NOMO-1 treated with dmso at 0.1 percent for 144 hours (cell line): ENCODE measurements around the gene OR6N2.

ENCODE experiments used
- DNase-seq: peaks from one replicate; lab custom pipeline; 2025; ENCODE audit not compliant: unreplicated experiment; lab: John Stamatoyannopoulos, UW

Gene OR6N2

GRCh38 chr1:158771950-158772866 is 8.8 kb downstream of the OR6N2 start, which contains the start of gene OR6N1:
OR6N1 (minus strand) TSS chr1:158772195; CDS start chr1:158766682, 5,513 bp downstream.
- DNase-seq, result no peak

GRCh38 chr1:158754420-158754819 is 26.6 kb downstream of the OR6N2 start, which contains the start of gene OR6K6:
OR6K6 (plus strand) TSS chr1:158754720; CDS start chr1:158754888, 168 bp downstream.
- no peak for DNase-seq

DNA sequence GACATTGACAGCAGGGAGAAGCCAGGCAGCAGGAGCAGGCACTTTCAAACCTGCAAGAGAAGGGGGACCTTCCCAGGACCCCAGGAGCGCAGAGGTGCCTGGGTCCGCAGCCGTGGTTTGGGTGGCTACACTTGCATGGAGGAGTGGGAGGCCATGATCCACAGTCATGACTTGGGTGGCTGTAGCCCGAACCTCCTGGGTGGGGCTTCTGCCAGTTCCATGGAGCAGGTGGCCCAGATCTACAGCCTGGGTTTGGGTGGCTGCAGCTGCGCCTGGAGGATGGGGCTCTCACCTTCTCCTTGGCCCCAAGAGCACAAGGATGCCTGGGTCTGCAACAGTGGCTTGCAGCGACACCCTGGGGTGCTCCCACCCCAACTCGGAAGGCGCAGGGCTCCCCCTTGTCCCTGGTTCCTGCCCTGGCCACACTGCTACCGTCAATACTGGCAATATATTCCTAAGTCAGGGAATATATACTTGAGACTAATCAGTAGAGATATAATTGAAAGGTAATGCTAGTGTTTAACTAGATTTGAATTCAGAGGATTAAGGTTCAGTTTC is 28.8 kb downstream of the OR6N2 start:
- no peak for DNase-seq

DNA sequence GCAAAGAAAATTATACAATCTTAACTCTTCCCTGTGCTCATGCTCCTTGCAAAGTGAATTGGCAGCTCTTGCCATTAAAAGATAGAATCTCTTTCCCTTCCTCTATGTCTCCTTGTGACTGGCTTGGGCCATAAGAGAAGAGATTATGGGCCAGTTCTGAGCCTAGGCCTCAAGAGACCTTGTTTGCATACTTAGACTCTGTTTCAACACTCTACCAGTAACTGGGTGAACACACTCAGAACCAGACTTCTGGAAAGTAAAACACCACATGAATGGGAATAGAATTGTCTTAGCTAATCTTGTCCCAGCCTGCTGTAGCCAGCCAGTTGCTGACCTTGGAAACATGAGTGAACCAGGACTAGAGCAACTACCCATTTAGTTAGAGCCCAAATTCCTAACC is 45.2 kb downstream of the OR6N2 start:
- no peak for DNase-seq

DNA sequence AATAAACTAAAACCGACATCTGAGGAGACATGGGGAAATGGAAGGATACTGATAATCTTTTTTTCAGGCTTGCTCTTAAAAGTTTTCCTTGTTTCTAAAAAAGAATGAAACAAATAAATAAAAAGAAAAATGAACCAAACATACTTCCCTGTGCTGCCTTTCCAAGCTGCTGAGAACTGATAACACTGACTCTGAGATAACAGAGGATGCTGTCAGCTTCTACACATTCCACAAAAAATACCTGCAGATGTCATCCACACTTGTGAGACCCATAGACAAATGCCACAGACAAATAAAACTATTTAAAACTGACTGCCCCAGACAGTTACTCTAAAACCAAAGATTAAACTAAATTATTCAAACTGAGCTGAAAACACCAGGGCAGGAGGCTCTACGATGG is 48.5 kb downstream of the OR6N2 start:
- no peak for DNase-seq

- DNase-seq, result no peak
These were observed 49.3 kb downstream of the OR6N2 start for GRCh38 chr1:158731707-158732106.

- no peak for DNase-seq
These were observed 50.6 kb downstream of the OR6N2 start for GRCh38 chr1:158730453-158730852.

DNA sequence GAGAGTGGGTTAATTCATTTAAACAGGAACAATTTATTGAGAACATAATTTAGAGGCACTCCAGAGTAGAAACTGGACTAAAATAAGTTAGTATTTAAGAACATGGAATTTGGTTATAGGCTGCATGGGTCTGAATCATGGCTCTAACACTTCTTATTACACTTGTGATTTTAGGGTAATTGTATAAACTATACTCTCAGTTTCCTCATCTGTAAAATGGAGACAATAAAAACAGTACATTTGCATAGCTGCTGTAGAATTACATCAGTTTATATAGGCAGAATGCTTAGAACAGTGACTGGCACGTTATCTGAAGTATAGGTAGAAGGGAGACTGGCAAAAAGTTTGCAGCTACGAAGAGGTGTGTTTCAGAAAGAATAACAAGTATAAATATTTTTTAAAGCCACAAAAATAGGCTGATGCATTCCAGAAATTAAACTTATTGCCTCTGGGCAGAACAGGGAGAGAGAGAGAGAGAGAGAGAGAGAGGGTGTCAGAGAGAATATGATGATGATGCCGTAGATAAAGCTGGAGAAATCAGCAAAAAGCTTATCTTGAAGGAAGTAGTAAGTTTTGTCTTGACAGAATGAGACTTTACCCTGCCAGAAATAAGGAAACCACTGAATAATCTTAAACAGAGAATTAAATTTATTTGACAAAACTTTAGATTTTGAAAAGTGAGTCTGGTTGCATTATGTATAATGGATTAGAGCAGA is 52.3 kb downstream of the OR6N2 start:
- no peak for DNase-seq

DNA sequence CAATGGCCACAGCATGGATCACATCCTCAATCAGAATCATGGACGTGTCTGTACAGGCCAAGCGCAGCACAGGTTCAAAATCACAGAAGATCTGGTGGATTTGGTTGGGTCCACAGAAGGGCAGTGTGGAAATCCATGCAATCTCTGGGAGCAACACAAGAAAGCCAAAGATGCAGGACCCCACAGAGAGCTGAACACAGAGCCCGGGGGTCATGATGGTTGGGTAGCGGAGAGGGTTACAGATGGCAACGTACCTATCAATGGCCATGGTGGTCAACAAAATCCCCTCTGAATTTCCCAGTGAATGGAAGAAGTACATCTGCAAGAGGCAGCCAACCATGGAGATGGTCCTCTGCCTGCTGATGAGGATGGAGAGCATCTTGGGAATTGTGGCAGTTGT is 56.6 kb downstream of the OR6N2 start:
- no peak for DNase-seq
